Epithelial cell of prostate (primary cell): ENCODE results near the gene COPG2.

Source experiments
- DNase-seq: peaks from one replicate; pipeline ENCODE4 v3.0.0-alpha.2; 2011; ENCODE audit warnings: low read depth, low spot score
- H3K27ac ChIP-seq: fragments of 450-650 bp; 2 replicates; pipeline ENCODE4 v1.5.1; 2017; ENCODE audit warnings: mild to moderate bottlenecking

Gene COPG2

DNA sequence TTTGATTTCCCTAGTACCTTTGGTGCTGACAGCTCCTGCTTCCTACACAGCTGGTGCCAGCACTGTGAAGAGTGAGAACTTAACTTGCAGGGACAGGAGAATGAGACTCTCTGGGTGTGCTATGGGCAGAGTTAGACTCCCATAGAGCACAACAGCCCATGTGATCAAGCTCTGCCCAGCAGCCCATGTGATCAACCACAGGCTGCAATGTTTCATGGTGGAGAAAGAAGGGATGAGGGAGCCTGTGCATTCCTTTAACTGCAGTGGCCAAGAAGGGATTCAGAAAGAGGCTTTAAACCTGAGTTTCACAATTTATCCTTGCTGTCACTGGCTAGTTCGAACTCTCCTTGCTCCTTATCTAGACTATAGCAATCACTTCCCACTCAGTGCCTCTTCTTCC, 186.7 kb downstream of the COPG2 start:
- H3K27ac ChIP-seq: no peak overlapping the region
- DNase-seq: no peak

DNA sequence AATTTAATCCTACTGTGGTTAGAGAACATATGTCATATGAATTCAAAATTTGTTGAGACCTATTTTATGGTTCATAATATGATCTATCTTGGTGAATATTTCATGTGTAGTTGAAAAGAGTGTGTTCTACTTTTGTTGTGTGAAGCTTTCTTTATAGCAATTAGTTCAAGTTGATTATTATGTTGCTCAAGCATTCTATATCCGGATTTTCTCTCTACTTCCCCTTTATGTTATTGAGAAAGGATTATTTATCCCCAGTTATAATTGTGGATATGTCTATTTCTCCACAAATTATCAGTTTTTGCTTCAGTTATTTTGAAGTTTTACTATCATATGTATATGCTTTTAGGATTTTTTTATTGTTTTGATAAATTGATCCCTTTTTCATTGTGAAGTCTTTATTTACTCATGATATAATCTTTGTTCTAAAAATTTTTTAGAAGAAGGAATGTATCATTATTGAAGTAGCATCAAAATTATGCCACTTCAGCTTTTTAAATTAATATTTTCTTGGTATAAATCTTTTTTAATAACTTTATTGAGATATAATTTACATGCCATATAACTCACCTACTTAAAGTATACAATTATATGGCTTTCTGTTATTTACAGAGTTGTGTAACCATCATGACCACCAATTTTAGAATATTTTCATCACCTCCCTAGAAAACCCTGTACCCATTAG, 188.7 kb downstream of the COPG2 start:
- DNase-seq: no peak
- no peak overlapping the region for H3K27ac ChIP-seq

DNA sequence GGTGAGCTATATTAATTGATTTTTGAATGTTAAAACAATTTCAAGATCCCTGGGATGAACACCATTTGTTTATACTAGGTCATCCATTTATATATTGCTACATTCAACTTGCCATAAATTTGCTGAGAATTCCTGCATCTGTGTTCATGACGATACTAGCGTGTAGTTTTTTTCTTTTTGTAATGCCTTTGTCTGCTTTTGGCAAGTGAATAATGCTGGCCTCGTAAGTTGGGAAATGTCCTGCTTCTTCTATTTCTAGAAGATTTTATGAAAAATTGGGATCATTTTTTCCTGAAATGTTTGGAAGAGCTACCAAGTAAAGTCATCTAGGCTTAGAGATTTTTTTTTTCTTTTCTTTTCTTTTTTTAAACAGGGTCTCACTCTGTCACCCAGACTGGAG, 189.6 kb downstream of the COPG2 start:
- no peak for DNase-seq
- no peak overlapping the region for H3K27ac ChIP-seq

DNA sequence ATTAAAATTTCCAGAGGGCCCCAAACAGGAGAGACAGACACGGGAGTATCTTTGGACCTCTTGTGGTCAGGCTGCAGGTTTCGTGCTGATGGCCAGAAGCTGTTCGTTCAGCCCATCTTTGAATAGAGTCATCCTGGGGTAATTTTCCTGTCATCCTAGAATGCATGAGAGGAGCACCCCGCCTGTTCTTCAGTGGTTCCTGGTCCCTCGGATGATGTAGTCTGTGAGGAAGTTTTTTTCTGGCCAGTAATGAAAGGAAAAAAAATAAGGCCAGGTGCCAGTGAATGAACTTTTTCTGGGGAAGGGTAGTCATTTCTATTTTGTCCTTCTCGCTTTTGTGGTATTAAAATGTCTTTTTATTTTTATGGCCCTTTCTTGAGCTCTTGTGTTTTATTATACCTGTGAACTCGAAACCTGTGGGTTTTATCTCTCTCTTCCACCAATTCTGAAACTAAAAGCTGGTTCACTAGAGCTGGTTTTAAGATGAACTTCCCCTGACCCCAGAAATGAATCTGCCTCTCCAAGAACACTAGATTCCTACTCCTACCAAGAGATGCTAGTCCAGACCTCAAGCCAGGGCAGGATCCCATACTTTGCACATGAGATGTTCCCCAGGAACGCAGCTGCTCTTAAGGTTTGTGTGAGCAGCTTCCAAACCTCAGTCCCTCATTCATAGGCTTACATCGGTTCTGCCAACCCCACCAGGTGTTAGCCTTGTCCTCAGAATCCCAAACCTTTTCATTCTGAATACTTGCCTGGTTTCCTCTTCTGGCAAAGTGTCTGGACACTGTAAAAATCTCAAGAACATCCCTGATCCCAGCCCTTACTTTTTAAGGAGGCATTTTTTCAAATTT, 192.0 kb downstream of the COPG2 start:
- no peak for DNase-seq
- no peak overlapping the region for H3K27ac ChIP-seq

DNA sequence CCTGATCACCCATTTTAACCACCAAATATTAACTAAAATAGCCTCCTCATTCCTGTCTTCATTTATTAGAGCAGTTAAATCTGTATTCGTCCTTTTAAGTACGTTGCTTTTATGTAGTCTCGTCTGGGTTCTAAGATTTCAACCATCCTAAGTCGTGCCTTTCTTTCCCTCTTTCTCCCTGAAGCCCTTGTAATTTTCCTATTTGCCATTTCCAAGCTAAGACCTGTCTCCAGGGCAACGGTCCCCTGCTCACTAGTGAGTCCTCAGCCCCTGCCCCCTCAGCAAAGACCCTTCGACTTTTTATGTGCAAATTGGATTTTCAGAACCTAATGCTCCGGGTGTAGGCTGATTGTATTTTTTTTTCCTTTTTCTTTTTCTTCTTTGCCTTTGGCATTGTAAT, 192.8 kb downstream of the COPG2 start:
- DNase-seq: no peak
- H3K27ac ChIP-seq: no peak overlapping the region

DNA sequence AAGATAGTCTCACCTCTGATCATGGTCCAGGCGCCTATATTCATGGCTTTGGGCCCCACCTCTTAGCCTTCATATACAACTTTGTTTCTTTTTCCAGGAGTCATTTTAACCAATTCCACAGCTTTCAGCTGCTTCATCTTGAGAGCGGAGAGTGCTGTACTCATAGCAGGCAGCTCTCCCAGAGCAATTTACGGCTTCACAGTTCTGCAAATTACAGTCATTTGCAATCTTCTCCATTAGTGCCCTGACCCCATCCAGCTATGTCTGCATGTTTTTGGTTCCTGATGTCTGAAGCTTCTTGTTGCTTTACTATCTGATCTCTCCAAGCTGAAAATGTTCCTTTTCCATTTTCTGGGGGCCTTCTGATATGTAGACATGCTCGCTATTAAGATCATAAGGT, 194.7 kb downstream of the COPG2 start:
- DNase-seq: no peak
- no peak overlapping the region for H3K27ac ChIP-seq

DNA sequence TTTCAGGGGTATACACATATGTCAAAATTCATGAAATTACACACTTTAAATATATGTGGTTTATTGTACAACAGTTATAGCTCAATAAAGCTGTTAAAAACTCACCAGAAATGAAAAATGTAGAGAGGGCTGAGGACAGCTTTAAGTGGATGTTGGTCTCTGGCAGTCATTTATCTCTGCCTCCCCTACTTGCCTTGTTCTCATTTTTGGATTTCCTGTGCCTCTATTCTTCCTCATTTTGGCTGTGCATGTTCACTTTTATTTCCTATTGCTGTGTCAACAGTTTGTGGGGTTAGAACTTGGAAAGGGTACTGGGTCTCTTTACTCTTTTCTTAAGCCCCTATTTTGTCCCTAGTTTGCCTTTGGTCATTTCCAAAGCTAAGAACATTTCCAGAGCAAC, 195.3 kb downstream of the COPG2 start:
- H3K27ac ChIP-seq: no peak overlapping the region
- DNase-seq: no peak

DNA sequence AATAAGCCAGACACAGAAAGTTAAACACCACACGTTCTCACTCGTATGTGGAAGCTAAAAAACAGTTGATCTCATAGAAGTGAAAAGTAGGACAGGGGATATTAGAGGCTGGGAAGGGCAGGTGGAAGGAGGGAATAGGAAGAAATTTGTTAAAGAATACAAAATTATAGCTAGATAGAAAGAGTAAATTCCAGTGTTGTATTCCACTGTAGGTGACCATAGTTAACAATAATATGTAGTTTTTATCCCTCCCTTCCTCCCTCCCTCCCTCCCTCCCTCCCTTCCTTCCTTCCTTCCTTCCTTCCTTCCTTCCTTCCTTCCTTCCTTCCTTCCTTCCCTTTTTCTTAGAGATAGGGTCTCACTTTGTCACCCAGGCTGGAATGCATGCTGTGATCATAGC, 196.6 kb downstream of the COPG2 start:
- DNase-seq: no peak
- H3K27ac ChIP-seq: no peak overlapping the region

DNA sequence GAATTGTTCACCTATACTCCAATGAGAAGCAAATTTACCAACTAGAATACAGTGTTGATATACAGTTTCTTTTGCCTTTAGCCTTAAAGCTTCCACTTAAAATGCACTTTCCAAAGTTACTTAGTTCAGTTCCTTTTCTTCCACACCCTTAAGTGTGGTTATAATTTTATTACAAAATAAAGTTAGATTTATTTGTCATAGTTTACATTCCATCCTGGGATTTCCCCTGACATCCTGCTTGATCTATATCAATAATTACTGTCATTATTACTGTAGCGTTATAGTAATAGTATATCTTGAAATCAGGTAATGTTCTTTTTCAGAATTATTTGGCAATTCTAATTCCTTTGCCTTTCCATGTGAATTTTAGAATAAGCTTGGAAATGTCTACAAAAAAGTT, 199.9 kb downstream of the COPG2 start:
- no peak for DNase-seq
- no peak overlapping the region for H3K27ac ChIP-seq

DNA sequence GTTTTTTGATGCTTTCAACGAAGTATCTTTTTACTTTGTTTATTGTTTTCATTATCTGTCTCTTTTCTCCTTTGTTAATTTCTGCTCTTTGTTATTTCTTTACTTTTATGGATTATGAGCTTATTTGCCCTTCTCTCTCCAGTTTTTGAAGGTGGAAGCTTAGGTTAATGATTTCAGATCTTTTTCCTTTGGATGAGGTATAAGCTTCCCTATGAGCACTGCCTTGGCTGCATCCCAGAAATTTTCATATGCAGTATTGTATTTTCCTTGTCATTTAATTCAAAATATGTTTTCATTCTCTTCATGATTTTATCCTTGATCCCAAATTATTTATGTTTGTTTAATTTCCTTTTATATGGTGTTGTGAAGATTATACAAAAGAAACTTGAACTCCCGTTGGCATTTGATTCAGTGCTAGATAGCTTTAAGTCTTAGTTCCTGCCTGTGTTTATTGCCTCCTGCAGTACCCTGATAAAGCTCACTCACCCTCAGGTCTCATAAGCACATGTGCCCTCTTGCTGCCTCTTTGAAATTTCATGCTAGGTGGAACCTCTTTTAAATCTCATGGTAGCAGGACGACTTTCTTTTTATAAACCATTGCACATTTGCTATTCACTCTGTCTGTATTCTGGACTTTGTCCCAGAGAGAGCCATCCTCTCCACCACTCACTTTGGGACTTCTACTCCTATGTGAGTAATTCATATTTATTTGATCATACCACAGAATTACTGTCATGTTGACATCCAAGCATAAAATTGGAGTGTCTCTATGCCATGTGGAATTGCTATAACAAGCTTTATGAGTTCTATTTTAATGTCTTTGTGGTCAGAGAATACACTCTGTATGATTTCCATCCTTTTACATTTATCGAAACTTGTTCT, 204.8 kb downstream of the COPG2 start:
- no peak for DNase-seq
- no peak overlapping the region for H3K27ac ChIP-seq

DNA sequence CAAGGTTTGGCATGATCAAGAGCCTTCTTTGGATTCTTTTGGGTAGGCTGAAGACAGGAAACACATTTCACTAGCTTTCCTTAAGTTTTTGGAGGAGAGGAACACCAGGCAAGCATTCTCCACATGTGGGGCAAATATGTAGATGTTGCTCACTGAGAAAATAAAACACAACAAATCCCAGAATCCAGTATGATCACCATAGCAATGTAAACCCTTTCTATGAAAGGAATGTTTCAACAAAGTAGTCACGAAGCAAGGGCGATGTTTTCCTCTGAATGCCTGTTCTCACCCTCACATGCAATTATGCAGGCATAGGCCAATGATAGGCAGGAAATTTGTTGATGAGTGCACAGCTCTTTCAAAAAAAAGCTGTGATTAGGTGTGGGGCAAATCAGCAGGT, 207.3 kb downstream of the COPG2 start:
- no peak overlapping the region for H3K27ac ChIP-seq
- DNase-seq: no peak

DNA sequence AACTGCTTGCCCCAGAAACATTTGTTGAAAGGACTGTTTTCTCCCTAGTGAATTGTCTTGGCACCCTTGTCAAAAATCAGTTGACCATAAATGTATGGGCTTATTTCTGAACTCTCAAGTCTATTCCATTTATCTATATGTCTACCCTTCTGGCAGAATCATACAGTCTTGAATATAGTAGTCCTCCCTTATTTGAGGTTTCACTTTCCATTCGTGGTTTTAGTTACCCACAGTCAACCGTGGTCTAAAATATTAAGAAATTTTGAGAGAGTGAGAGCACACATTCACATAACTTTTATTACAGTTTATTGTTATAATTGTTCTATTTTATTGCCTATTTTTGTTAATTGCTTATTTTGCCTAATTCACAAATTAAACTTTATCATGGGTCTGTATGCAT, 210.3 kb downstream of the COPG2 start:
- no peak for DNase-seq

More for the DNA sequence above, 210.3 kb downstream of the COPG2 start:
- no peak overlapping the region for H3K27ac ChIP-seq
